WERI-Rb-1 (cell line): ENCODE data around the gene ZNF444.
A peak's percentile ranks its signal among the peaks of the same experiment; 100 is the strongest.

Experiments
- DNase-seq: peaks from one replicate; pipeline ENCODE4 v3.0.0-alpha.2; 2020
- H3K27ac ChIP-seq: fragments of 250-450 bp; sonication (Bioruptor Pico); 2 replicates; pipeline ENCODE4 v1.5.1; 2020; ENCODE audit warnings: mild to moderate bottlenecking, moderate library complexity
- H3K27me3 ChIP-seq: fragments of 250-450 bp; sonication (Bioruptor Pico); 2 replicates; pipeline ENCODE4 v1.5.1; 2021; ENCODE audit warnings: mild to moderate bottlenecking, low read depth, moderate library complexity; ENCODE audit not compliant: insufficient read depth, severe bottlenecking
- H3K36me3 ChIP-seq: fragments of 250-450 bp; sonication (Bioruptor Pico); 2 replicates; pipeline ENCODE4 v1.5.1; 2020; ENCODE audit warnings: mild to moderate bottlenecking, moderate library complexity
- H3K4me3 ChIP-seq: 2 replicates; pipeline ENCODE4 v1.5.1; 2011; ENCODE audit warnings: low read depth, mild to moderate bottlenecking, control low read depth, low read length
- H3K9me3 ChIP-seq: fragments of 250-450 bp; sonication (Bioruptor Pico); 2 replicates; pipeline ENCODE4 v1.5.1; 2021; ENCODE audit warnings: mild to moderate bottlenecking, moderate library complexity; ENCODE audit not compliant: severe bottlenecking
- TF ChIP-seq, protein P1 (sequence below): IDR thresholded peaks from 2 replicates; pipeline ENCODE4 v1.5.1; 2011; ENCODE audit warnings: low read depth, mild to moderate bottlenecking, control low read depth, inconsistent platforms, low read length

Gene ZNF444

DNA sequence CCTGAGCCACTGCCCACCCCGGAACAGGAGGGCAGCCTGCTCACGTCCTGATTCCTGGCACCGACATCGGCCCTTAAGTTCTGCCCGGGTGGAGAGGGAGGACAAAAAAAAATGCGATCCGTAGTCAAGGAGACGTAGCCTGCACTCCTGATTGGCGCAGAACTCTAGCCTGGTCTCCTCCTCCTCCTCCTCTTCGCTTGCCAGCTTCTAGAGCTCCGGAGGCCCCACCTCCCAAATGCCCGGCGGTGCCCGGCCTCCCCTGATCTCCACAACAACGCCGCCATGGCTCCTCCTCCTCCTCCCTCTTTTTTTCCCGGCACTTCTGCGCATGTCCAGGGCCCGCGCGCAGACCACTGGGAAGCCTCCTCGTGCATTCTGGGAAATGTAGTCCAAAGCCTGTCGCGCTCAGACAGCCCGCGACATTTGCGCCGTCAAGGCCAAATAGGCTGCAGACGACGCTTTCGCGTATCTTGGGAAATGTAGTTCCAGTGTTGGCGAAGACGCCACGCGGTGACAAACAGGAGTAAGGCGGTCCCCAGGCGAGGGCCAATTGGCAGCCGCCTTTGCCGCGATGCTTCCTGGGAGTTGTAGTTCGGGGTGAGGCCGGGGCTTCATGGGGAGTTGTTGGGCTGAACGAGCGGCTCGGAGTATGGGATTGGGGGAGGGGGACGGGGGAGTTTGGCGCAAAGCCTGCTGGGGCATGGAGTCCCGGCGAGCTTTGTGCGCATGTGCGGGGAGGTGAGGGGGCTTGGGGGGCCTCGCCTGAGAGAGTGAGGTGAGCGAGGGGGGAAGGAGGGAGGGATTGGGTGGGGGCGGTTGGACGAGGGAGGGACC is at the start of gene ZNF444:
Gene ZNF444 (plus strand): TSS at position 705 of the 834 bp plus-strand sequence. CDS start 5,625 bp downstream, outside the sequence.
- H3K4me3 ChIP-seq: peak within 1 kb of the TSS; percentile 74
- H3K27ac ChIP-seq: peak within 1 kb of the TSS; percentile 97
- peak; percentile 99 for DNase-seq
- peaks cover 9% of the 10 kb centered on the region for H3K36me3 ChIP-seq
- TF ChIP-seq, protein P1, sequence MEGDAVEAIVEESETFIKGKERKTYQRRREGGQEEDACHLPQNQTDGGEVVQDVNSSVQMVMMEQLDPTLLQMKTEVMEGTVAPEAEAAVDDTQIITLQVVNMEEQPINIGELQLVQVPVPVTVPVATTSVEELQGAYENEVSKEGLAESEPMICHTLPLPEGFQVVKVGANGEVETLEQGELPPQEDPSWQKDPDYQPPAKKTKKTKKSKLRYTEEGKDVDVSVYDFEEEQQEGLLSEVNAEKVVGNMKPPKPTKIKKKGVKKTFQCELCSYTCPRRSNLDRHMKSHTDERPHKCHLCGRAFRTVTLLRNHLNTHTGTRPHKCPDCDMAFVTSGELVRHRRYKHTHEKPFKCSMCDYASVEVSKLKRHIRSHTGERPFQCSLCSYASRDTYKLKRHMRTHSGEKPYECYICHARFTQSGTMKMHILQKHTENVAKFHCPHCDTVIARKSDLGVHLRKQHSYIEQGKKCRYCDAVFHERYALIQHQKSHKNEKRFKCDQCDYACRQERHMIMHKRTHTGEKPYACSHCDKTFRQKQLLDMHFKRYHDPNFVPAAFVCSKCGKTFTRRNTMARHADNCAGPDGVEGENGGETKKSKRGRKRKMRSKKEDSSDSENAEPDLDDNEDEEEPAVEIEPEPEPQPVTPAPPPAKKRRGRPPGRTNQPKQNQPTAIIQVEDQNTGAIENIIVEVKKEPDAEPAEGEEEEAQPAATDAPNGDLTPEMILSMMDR: no peak
- no peaks in the 10 kb centered on the region for H3K27me3 ChIP-seq
- H3K9me3 ChIP-seq: no peaks in the 10 kb centered on the region

DNA sequence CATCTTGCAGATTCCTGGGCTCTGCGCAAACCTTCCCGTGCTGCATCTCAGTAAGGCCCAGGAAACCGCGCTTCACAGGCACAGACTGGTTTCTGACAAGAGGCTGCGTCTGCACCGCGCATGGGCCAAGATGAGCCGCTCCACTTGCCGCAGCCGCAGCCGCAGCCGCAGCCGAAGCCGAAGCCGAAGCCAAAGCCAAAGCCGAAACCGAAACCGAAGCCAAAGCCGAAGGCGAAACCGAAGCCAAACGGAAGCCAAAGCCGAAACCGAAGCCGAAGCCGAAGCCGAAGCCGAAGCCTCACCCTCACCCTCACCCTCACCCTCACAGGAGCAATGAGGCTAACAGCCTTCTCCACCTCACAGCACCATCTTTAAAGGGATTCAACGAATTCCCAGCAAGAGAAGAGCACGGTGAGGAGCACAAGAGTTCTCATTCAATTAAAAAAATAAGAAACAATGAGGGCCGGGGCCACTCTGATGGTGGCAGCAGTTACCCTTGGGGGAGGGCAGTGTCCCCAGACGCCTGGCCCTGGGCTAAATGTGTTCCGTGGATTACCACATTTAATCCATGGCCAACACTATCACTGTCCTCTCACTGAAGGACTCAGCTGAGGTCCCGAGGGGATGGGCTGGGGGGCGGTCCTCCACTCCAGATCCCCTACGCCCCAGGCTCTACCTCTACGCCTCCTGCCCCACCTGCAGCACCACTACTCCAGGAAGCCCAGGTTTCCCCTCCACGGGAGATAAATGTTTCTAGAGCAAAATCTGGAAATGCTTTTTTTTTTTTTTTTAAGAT is 49.1 kb upstream of the ZNF444 start:
- TF ChIP-seq, protein P1: no peak
- H3K9me3 ChIP-seq: no peaks in the 10 kb centered on the region
- peaks cover 26% of the 10 kb centered on the region for H3K36me3 ChIP-seq
- peak overlapping the region; percentile 39; the same call in 1 of the 2 replicates for H3K27ac ChIP-seq
- peak; percentile 56 for DNase-seq
- H3K4me3 ChIP-seq: no peak overlapping the region
- no peaks in the 10 kb centered on the region for H3K27me3 ChIP-seq

DNA sequence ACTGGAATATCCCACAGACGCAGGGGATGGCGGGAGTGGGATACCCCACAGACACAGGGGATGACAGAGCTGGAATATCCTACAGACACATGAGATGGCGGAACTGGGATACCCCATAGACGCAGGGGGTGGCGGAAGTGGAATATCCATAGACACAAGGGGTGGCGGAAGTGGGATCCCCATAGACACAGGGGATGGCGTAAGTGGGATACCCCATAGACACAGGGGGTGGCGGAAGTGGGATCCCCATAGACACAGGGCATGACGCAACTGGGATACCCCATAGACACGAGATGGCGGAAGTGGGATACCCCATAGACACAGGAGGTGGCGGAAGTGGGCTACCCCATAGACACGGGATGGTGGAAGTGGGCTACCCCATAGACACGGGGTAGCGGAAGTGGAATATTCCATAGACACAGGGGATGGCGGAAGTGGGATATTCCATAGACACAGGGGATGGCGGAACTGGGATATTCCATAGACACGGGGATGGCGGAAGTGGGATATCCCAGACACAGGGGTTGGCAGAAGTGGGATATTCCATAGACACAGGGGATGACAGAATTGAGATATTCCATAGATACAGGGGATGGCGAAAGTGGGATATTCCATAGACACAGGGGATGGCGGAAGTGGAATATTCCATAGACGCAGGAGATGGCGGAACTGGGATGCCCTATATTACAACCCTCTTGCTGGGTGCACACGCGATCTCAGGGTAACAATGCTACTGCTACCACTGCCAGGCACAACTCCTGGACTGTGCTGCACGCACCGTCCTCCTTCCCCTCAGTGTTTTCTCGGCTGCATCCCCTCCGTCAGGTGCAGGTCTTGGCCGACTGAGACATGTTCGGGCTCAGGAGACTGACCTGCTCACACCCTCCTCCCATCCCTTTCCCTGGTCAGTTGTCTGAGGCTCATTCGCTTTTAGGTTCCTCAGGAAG is 48.1 kb upstream of the ZNF444 start:
- Histone ChIP-seq H3K27me3 (no peaks in the 10 kb centered on the region), H3K9me3 (no peaks in the 10 kb centered on the region), H3K4me3 (no peak overlapping the region), H3K36me3 (peaks cover 29% of the 10 kb centered on the region), H3K27ac (no peak overlapping the region)
- TF ChIP-seq, protein P1: no peak
- DNase-seq: no peak

DNA sequence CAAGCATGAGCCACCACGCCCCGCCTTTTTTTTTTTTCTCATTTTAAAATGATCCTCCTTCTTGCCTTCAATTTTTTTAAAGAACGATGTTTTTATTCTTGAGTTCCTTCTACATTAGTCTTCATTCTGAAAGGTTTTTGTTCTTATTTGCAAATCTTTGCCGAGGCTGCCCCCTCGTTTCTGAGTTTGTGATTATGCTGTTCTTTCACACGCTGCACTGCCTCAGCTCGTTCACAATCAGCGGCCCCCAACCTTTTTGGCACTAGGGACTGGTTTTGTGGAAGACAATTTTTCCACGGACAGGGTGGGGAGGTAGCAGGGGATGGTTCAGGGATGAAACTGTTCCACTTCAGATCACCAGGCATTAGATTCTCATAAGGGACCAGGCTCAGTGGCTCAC is 46.6 kb upstream of the ZNF444 start:
- Histone ChIP-seq H3K27ac (no peak overlapping the region), H3K4me3 (no peak overlapping the region), H3K9me3 (no peaks in the 10 kb centered on the region), H3K36me3 (peaks cover 29% of the 10 kb centered on the region), H3K27me3 (no peaks in the 10 kb centered on the region)
- TF ChIP-seq, protein P1: no peak
- no peak for DNase-seq

DNA sequence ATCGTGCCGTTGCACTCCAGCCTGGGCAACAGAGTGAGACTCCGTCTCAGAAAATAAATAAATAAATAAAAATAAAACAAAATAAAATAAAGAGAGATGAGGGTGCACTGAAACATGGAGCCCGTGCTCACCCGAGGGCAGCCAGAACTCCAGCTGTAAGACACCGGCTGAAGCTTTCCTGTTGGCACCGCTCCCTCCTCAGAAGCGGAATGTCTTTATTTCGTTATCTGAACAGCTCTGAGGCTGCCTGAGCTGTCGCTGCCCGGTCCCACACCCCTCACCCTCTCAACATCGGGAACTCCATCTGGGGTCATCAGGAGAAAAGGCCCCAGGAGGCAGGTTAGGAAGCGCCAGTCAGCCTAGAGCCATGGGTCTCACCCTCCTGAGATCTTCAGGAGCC is 44.4 kb upstream of the ZNF444 start:
- H3K9me3 ChIP-seq: no peaks in the 10 kb centered on the region
- no peak overlapping the region for H3K4me3 ChIP-seq
- no peaks in the 10 kb centered on the region for H3K27me3 ChIP-seq
- TF ChIP-seq, protein P1: no peak
- peaks cover 32% of the 10 kb centered on the region for H3K36me3 ChIP-seq
- no peak for DNase-seq
- no peak overlapping the region for H3K27ac ChIP-seq
